Activated gamma-delta T cell treated with Interleukin-2 at 50 U/mL for 16 hours (primary cell): Measurements from ENCODE around the gene JAM3.
"Not testable (repeated sequence)": the region's sequence is repeated elsewhere in the genome, so short reads cannot be mapped to it uniquely, and the experiment has no call there.

Source experiments
- DNase-seq: peaks from one replicate; pipeline ENCODE4 v3.0.0-alpha.2; 2020

The JAM3 gene

DNA sequence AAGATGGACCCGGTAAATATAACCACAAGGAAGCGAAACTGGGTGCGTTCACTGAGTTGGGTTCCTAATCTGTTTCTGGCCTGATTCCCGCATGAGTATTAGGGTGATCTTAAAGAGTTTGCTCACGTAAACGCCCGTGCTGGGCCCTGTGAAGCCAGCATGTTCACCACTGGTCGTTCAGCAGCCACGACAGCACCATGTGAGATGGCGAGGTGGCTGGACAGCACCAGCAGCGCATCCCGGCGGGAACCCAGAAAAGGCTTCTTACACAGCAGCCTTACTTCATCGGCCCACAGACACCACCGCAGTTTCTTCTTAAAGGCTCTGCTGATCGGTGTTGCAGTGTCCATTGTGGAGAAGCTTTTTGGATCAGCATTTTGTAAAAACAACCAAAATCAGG lies 80.5 kb downstream of the JAM3 start:
- DNase-seq = no peak

DNA sequence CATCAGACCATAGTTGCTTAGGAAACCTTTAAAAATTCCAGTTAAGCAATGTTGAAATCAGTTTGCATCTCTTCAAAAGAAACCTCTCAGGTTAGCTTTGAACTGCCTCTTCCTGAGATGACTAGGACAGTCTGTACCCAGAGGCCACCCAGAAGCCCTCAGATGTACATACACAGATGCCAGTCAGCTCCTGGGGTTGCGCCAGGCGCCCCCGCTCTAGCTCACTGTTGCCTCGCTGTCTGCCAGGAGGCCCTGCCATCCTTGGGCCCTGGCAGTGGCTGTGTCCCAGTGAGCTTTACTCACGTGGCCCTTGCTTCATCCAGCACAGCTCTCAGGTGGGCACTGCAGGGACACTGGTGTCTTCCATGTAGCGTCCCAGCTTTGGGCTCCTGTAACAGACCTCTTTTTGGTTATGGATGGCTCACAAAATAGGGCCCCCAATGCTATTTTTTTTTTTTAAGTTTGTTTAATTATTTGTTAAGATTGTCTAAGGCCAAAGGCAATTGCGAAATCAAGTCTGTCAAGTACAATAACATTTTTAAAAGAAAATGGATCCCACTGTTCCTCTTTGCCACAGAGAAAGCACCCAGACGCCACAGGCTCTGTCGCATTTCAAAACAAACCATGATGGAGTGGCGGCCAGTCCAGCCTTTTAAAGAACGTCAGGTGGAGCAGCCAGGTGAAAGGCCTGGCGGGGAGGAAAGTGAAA lies 81.5 kb downstream of the JAM3 start:
- no peak for DNase-seq

DNA sequence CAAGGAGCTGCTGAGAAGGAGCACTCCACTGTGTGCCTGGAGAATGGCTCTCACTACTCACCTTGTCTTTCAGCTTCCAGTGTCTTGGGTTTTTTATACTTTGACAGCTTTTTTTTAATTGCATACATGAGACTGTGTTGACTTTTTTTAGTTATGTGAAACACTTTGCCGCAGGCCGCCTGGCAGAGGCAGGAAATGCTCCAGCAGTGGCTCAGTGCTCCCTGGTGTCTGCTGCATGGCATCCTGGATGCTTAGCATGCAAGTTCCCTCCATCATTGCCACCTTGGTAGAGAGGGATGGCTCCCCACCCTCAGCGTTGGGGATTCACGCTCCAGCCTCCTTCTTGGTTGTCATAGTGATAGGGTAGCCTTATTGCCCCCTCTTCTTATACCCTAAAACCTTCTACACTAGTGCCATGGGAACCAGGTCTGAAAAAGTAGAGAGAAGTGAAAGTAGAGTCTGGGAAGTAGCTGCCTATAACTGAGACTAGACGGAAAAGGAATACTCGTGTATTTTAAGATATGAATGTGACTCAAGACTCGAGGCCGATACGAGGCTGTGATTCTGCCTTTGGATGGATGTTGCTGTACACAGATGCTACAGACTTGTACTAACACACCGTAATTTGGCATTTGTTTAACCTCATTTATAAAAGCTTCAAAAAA lies 82.3 kb downstream of the JAM3 start:
- DNase-seq = no peak

DNA sequence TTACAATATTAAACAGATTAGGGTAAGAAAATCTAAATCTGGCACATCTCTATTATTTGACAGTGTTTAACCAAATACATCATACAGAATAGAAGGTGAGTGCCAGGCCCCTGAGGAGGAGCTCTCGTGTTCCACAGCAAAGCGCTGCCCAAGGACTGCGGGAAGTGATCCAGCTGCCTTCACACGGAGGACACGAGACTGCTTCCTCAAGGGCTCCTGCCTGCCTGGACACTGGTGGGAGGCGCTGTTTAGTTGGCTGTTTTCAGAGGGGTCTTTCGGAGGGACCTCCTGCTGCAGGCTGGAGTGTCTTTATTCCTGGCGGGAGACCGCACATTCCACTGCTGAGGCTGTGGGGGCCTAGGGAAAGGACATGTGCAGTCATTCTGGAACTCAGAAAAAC lies 83.8 kb downstream of the JAM3 start:
- DNase-seq = no peak

DNA sequence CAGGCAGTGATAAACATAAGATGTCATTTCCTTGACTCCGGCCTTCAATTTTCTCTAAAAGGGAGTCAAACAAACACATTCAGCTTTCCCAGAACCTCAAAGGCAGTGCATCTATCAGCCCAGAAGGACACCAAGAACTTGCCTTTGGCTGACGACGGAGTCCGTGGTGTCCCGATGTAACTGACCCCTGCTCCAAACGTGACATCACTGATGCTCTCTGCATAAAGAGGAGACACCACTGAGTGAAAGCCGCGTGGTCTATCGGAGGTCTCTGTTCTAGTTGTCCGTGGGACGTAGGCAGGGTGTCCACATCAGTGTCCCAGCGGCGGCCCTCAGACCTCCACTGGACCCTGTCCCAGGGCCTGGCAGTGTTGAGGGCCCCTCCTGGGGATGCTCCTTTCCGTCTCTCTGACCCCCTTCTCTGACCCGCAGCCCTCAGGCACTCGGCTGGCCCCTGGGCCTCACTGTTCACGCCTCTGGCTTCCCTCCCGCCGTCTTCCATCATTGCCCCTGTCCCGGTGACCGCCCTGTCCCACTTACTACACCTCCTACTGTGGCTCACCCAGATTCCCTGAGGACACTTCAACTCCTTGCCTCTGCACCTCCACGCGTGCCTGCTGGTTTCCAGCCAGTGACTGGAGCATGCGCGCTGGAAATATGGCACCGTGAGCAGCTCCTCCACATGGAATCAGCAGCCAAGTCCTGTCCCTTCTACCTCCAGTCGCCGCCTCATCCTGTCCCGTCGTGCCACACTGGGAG lies 84.5 kb downstream of the JAM3 start:
- DNase-seq = no peak

DNA sequence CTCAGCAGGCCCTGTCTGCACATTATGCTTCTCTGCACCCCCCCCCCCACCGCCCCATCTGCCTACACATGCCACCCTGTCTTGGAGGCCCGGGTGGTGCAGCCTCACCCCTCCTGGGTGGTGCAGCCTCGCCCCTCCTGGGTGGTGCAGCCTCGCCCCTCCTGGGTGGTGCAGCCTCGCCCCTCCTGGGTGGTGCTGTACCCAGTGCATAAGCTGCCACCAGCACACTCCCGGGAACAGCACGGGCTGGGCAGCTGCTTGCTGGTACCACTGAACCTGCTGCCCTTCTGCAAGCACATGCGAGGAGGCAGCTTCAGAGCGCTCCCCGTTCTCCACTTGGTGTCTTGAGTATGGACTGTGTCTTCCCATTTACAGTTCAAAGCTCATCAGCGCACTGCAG lies 85.6 kb downstream of the JAM3 start:
- DNase-seq = no peak

DNA sequence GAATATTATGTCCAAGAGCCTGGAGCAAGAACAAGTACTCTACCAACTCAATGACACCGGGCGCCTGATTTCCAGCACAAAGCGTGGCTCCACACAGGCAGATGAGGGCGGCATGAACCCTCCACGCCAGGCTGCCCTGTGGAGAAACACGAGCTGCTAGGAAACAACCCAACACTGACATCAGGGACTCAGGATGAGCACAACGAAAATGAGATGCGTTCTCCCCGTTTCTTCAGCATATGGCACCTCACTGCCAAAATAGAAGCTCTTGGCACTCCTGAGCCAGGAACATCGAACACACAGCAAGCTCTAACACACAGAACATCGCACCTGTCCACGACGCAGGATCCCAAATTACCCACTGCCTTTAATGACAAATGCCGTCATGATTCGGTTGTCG lies 86.6 kb downstream of the JAM3 start:
- no peak for DNase-seq

DNA sequence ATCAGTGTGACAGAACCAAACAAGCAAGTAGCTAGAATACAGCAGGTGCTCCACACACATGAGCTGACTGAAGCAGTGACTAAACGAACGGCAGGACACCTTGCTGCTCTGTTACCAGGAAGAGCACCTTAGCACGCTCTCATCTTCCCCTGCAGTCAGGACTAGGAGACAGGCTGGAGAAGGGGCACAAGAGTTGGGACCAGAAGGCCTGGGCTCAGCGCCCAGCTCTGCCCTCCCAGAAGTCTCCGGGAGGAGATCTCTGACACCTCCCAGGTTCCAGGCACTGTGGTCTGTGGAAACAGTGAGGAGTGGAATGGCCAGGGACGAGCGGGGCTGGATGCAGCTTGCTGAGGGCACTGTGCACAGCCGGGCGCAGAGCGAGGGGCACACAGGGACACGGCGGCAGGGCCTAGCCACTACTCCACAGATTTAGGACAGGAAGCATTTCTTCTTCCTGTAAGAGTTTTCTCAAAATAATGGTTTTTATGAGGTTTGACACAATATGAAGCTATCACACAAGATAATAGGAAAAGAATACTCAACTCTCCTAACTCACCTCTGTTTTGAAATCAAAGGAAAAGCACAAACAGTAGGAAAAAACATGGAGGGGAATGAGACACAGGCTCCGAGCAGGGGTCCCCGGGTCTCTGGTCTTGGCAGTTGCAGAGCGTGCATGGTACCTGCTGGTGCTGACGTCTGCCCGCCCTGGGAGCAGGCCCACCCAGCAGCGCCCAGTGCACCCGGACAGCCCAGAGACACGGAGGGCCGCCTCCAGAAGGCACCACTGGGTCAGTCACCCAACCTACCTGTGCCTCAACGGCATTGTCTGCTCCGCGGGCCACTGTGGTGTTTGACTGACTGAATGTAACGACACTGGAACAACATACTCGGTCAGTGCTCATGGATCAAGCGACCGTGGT lies 87.3 kb downstream of the JAM3 start:
- no peak for DNase-seq

DNA sequence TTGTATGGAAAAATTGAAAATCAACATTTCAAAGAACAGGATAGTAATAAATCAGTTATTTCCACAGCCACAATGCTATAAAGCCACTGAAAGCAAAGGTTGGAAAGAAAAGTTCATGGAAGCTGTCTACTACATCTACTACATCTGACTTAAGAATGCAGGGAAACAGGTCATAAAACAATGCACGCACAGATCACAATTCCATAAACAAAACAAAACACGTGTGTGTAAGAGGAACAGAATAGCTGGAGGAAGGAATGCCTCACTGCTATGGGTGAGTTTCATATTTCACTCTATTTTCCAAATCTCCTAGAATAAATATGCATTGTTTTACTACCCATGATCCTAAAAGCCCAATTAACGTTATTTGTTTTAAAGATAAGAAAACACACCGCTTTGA lies 88.6 kb downstream of the JAM3 start:
- DNase-seq = no peak

DNA sequence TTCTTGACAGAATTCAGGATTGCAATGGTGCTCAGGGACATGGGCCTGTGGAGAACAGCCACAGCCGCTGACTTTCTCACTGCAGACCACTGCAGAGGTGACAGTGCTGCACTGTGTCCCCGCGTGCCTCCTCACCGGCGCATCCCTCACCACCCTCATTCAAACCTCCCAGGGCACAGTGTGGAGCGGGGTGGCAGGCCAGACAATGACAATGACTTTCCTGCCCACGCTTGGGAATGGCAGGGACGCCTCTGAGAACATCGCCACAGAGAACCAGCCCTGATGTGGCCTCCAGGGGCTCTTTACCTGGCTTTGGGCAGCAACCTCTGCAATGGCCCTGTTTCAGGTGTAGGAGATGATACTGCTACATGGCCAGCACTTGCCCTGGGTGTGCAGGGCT lies 89.2 kb downstream of the JAM3 start:
- DNase-seq = no peak

DNA sequence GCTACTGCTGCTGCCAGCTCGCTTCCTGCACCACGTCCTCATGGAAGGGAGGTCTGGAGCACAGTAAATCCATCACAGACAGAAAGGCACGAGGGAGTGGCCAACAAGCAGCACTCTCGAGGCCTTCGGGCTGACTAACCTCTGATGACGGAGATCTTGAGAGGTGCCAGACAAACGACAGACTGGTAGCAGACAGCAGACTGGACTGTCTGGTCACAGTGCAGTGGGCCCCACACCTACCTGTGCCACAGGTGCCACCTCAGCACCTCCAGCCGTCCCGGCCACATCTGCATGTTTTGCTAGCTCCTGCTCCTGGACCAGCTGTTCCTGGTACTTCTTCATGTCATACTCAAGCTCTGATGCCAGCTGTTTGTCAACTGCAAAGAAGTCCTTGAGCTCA lies 90.8 kb downstream of the JAM3 start:
- no peak for DNase-seq

DNA sequence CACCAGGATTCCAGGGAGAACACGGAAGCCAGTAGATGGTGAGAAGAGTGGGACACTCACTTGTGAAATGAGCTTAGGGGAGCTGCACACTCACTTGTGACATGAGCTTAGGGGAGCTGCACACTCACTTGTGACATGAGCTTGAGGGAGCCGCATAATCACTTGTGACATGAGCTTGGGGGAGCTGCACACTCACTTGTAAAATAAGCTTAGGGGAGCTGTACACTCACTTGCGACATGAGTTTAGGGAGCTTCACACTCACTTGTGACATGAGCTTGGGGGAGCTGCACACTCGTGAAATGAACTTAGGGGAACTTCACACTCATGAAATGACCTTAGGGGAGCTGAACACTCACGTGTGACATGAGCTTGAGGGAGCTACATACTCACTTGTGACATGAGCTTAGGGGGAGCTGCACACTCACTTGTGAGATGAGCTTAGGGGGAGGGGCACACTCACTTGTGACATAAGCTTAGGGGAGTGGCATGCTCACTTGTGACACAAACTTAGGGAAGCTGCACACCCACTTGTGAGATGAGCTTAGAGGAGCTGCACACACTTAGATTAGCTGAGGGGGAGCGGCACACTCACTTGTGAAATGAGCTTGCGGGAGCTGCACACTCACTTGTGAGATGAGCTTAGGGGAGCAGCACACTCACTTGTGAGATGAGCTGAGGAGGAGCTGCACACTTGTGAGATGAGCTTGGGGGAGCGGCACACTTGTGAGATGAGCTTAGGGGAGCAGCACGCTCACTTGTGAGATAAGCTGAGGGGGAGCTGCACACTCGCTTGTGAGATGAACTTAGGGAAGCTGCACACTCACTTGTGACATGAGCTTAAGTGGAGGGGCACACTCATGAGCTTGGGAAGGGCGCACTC lies 95.9 kb downstream of the JAM3 start:
- no peak for DNase-seq

DNA sequence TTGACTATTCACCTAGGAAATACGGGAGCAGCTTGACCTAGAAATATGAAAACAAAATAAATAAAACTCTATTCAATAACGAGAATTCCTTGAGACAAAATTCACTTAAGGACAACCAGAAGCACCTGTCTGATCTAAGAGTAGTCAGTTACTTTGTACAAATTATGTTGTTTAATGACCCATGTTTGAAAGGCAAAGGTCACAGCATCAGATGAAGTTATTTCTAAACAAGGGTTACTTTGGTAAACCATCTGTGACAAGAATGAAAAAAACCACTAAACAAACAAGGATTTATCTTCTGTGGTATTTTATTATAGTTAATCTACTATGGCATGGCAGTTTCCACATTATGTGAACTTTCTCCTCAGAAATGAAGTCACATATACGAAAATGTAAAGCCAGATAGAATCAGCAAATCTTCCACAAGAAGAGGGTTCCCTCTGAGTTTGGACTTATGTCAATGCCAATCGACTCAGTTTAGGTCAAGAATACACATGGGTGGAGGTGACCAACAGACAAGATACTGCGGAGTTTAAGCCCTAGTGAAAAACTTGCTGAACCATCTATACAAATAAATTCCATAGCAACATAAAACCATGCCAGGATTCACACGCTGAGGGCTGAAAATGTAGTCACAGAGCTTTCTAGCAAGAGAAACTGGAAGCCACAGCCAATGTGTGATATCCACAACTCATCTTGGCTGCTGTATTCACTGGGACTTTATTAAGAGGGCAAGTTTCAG lies 101.5 kb downstream of the JAM3 start:
- DNase-seq = no peak

DNA sequence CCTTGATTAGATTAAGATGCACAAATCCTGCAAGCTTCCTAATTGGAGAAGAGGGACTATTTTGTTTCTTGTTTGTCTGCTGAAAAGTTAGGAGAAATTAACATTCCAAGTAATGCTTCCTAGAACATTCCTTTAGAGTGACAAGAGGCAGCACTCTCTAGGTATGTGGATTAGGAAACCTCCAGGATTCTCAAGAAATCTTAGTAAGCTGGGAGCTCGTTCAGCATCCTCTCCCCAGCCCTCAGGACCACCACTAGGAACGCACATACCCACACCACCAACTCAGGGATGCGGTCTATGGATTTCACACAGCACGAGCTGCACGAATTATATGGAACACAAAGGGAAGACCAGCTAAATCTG lies 102.0 kb downstream of the JAM3 start:
- DNase-seq = no peak

DNA sequence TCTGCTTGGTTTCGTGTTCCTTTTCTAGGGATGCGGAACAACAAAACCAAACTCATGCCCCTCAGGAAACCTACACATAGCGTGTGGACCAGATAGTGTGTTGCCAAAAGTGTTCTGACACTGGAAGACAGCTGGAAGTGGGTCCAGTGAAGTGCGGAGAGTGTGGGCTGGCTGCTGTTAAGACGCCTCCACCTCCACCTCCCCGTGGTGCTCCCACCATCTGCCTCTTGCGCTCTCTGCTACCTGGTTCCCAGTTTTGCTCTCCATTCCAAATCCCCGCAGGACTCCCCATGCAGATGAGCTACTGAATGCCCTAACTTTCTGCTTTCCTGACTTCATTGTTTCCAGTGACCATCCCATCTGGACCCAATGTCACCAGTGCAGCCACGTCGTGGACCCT lies 103.1 kb downstream of the JAM3 start:
- no peak for DNase-seq

DNA sequence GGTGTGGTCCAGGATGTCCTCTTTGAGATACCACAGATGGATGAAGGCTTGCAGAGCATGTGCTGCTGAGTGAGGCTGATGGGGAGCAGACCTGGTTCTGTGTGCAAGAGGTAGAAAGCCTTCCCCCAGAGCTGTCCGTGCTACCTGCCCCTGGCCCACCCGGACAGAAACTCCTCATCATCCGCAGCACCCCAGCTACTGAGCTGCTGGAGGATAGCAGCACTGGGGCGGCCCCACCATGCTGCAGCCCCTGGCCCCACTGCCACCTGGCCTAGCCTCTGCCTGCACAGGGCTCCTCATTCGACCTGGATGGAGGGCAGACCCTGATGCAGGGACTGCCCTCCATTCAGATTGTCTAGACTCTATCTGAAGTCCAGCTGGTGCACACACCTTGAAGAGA lies 104.4 kb downstream of the JAM3 start:
- DNase-seq = no peak

DNA sequence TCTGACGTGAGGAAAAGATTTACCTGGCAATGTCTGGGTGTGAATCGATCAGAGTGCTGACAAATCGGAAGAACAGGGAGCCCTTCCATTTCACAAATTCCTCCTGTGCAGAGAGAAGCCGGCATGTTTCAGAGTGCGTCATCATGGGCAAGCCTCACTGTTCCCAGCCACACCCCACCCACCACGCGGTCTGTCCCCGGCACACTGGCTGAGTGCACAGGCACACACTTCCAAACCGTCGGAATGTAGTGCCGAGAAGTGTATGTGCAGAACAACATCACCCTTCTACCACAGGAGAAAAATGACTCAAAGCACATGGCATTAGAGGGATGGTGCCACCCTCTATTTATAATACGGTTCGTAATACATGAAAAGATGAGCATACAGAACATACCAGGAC lies 107.4 kb downstream of the JAM3 start:
- no peak for DNase-seq

DNA sequence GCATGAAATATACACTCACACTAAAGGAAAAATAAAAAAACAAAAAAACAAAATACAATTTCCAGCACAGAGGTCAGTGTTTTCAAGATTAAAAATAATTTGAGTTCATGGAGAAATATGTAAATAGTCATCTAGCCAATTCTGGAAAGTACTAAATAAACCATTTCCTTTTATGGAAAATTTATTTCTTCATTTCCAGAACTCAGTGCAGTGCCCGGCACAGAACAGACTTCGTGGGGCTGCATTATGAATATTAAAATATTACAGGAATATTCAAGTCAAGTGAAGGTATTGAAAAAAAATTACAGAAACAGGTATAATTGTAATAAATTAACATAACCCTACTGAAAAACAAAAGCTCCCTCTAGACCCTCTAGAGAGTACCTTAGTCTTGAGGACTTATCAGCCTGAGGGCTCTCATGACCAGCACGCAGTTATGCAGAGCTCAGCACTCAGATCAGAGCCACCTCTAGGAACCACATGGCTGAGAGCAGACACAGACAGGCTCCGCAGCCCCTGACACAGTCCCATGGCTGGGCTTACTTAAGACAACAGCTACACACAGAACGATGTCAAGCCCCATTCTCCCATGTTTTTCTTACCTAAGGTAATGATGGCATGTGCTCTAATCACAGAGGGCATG lies 109.3 kb downstream of the JAM3 start:
- no peak for DNase-seq

DNA sequence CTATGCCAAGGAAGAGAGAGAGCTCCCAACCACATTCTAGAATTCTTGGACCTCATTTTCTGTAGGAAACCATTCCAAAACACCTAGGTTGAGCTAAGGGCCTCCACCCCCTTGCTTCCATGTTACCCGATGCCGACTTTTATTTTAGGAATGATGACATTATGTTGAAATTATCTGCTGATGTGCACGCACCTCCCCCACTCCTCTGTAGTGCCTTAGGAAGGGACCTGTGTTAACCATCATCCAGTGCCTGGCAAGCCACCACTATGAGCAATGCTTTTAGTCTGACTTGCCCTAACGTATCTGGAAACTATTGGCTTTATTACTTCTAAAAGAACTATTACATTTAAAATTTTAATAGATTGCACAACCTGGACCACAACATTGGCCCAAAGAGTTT lies 112.8 kb downstream of the JAM3 start:
- DNase-seq = no peak

DNA sequence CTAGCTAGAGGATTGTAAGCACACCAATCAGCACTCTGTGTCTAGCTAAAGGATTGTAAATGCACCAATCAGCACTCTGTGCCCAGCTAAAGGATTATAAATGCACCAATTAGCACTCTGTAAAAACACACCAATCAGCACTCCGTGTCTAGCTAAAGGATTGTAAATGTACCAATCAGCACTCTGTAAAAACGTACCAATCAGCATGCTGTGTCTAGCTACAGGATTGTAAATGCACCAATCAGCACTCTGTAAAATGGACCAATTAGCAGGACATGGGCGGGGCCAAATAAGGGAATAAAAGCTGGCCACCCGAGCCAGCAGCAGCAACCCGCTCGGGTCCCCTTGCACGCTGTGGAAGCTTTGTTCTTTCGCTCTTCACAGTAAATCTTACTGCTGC lies 119.2 kb downstream of the JAM3 start:
- DNase-seq = not testable (repeated sequence)

DNA sequence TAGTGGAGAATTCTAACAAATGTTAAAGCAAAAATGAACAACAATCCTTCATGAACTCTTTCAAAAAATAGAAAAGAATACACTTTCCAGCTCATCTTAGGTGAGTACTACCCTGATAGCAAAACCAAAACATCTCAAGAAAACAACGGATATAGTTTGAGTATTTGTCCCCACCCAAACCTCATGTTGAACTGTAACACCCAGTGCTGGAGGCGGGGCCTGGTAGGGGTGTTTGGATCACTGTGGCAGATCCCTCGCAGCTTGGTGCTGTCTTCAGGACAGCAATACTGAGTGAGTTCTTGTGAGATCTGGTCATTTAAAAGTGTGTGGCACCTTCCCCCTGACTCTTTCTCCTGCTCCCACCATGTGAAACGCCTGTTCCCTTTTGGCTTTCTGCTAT lies 127.9 kb downstream of the JAM3 start:
- no peak for DNase-seq
